Measurements from ENCODE around the gene EXOC6B.
A peak's percentile ranks its signal among the peaks of the same experiment; 100 is the strongest.

Gene EXOC6B

DNA sequence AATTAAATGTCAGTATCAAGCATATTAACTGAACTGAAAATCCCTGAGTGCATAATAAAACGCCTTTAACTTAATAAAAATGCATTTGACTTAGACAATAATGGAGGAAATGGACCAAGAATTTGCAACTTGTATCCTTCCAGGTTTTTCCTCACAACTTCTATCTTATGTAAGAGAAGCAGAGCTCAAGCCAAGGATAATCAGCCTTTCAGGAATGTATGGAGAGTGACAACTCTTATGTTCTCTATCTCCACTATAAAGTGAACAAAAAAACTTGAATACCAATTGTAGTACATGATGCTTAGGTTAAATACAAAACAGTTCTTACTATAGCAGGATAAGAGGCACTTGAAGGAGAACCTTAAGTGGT, 613.4 kb downstream of the EXOC6B start (continued):
- TF ChIP-seq, protein P1, sequence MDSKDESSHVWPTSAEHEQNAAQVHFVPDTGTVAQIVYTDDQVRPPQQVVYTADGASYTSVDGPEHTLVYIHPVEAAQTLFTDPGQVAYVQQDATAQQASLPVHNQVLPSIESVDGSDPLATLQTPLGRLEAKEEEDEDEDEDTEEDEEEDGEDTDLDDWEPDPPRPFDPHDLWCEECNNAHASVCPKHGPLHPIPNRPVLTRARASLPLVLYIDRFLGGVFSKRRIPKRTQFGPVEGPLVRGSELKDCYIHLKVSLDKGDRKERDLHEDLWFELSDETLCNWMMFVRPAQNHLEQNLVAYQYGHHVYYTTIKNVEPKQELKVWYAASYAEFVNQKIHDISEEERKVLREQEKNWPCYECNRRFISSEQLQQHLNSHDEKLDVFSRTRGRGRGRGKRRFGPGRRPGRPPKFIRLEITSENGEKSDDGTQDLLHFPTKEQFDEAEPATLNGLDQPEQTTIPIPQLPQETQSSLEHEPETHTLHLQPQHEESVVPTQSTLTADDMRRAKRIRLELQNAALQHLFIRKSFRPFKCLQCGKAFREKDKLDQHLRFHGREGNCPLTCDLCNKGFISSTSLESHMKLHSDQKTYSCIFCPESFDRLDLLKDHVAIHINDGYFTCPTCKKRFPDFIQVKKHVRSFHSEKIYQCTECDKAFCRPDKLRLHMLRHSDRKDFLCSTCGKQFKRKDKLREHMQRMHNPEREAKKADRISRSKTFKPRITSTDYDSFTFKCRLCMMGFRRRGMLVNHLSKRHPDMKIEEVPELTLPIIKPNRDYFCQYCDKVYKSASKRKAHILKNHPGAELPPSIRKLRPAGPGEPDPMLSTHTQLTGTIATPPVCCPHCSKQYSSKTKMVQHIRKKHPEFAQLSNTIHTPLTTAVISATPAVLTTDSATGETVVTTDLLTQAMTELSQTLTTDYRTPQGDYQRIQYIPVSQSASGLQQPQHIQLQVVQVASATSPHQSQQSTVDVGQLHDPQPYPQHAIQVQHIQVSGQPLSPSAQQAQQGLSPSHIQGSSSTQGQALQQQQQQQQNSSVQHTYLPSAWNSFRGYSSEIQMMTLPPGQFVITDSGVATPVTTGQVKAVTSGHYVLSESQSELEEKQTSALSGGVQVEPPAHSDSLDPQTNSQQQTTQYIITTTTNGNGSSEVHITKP (tag by site-specific recombination; IDR thresholded peaks at IDR 0.05), result no peak

GRCh38 chr2:72211777-72212485, 613.9 kb downstream of the EXOC6B start:
- ChIA-PET POLR2A (no interaction called here), CTCF (no interaction called here)
- Histone ChIP-seq H3K4me1 (ENCODE audit: control insufficient read depth, insufficient read depth, low read length) (peaks cover 6% of the 10 kb centered on the region; the same call in 1 of the 2 replicates), H3K4me3 (ENCODE audit: low read depth, low read length) (no peak overlapping the region), H3K27ac (ENCODE audit: extremely low read depth, low read depth, low read length) (no peak overlapping the region), H3K36me3 (ENCODE audit: control insufficient read depth in 2 of 2, insufficient read depth in 1 of 2, low read length in 2 of 2) (no peaks in the 10 kb centered on the region), H3K9me3 (ENCODE audit: control insufficient read depth, insufficient read depth, low read depth, low read length) (no peaks in the 10 kb centered on the region)
- TF ChIP-seq ZNF473 (tag by site-specific recombination; IDR thresholded peaks at IDR 0.05) (no peak), ZNF558 (tag by site-specific recombination; IDR thresholded peaks at IDR 0.05) (no peak), ZNF239 (tag by site-specific recombination; IDR thresholded peaks at IDR 0.05) (no peak), SCRT2 (tag by site-specific recombination; IDR thresholded peaks at IDR 0.05) (peak; percentile 55), ZNF529 (tag by site-specific recombination; IDR thresholded peaks at IDR 0.05; ENCODE audit: insufficient replicate concordance) (no peak), HOXC10 (CRISPR knock-in tag; IDR thresholded peaks at IDR 0.05) (no peak), ZNF624 (tag by site-specific recombination; IDR thresholded peaks at IDR 0.05) (no peak)
- TF ChIP-seq, protein P2, sequence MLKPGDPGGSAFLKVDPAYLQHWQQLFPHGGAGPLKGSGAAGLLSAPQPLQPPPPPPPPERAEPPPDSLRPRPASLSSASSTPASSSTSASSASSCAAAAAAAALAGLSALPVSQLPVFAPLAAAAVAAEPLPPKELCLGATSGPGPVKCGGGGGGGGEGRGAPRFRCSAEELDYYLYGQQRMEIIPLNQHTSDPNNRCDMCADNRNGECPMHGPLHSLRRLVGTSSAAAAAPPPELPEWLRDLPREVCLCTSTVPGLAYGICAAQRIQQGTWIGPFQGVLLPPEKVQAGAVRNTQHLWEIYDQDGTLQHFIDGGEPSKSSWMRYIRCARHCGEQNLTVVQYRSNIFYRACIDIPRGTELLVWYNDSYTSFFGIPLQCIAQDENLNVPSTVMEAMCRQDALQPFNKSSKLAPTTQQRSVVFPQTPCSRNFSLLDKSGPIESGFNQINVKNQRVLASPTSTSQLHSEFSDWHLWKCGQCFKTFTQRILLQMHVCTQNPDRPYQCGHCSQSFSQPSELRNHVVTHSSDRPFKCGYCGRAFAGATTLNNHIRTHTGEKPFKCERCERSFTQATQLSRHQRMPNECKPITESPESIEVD (tag by site-specific recombination; IDR thresholded peaks at IDR 0.05), result peak; percentile 17; the same call in 1 of the 2 replicates
- TF ChIP-seq, protein P3, sequence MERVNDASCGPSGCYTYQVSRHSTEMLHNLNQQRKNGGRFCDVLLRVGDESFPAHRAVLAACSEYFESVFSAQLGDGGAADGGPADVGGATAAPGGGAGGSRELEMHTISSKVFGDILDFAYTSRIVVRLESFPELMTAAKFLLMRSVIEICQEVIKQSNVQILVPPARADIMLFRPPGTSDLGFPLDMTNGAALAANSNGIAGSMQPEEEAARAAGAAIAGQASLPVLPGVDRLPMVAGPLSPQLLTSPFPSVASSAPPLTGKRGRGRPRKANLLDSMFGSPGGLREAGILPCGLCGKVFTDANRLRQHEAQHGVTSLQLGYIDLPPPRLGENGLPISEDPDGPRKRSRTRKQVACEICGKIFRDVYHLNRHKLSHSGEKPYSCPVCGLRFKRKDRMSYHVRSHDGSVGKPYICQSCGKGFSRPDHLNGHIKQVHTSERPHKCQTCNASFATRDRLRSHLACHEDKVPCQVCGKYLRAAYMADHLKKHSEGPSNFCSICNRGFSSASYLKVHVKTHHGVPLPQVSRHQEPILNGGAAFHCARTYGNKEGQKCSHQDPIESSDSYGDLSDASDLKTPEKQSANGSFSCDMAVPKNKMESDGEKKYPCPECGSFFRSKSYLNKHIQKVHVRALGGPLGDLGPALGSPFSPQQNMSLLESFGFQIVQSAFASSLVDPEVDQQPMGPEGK (tag by site-specific recombination; IDR thresholded peaks at IDR 0.05), result no peak

GRCh38 chr2:72211350-72211749, 614.5 kb downstream of the EXOC6B start:
- H3K9me3 ChIP-seq (ENCODE audit: control insufficient read depth, insufficient read depth, low read depth, low read length), result no peaks in the 10 kb centered on the region
- no peaks in the 10 kb centered on the region for H3K36me3 ChIP-seq (ENCODE audit: control insufficient read depth in 2 of 2, insufficient read depth in 1 of 2, low read length in 2 of 2)
- TF ChIP-seq ZNF175 (tag by site-specific recombination; IDR thresholded peaks at IDR 0.05) (no peak), ZNF639 (tag by site-specific recombination; IDR thresholded peaks at IDR 0.05) (no peak), ZNF621 (tag by site-specific recombination; IDR thresholded peaks at IDR 0.05) (no peak), ZNF785 (tag by site-specific recombination; IDR thresholded peaks at IDR 0.05) (no peak), ZNF362 (tag by site-specific recombination; IDR thresholded peaks at IDR 0.05) (no peak)
- CTCF ChIA-PET, result no interaction called here
- peaks cover 6% of the 10 kb centered on the region; the same call in 1 of the 2 replicates for H3K4me1 ChIP-seq (ENCODE audit: control insufficient read depth, insufficient read depth, low read length)
- H3K4me3 ChIP-seq (ENCODE audit: low read depth, low read length), result no peak overlapping the region
- H3K27ac ChIP-seq (ENCODE audit: extremely low read depth, low read depth, low read length), result no peak overlapping the region
- POLR2A ChIA-PET, result no interaction called here
